ENCODE data around the gene TLX2. TPM values are rescaled to one million over a fixed set of nuclear protein-coding genes. Genes with fewer than 3 reads are reported as not detected.

Gene TLX2
- total RNA-seq, 3 donors from 2014 or later (not counting 1 experiment from before 2014, with no cell fraction given), result 0.23 to 0.45 TPM; not detected in 1

DNA sequence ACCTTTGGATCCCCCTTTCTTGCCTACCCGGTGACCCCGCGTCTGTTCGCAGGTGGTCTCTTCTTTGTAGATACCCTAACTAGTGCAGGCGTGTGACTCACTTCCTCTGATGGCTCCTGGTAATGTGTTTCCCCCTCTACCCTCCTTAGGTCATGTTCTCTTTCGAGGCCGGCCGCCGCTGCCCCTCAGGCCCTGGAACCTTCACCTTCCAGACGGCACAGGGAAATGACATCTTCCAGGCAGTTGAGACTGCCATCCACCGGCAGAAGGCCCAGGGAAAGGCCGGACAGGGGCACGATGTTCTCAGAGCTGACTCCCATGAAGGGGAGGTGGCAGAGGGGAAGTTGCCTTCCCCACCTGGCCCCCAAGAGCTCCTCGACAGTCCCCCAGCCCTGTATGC, 41.9 kb downstream of the TLX2 start:
- H3K27me3 ChIP-seq (ENCODE audit: control insufficient read depth, insufficient read depth, low read length), result no peaks in the 10 kb centered on the region
- intact Hi-C loops (cut with micrococcal nuclease), result no loop called here
- peaks cover 7 to 15% of the 10 kb centered on the region in 2 donors for H3K27me3 Mint-ChIP-seq (ENCODE audit: low read depth in 2 of 2)
- no peak overlapping the region for H3K4me3 ChIP-seq (ENCODE audit: low read length)
- H3K36me3 Mint-ChIP-seq, result no peaks in the 10 kb centered on the region
- H3K27ac ChIP-seq (ENCODE audit: low read length), result peak overlapping the region; percentile 66
- H3K36me3 ChIP-seq (ENCODE audit: control insufficient read depth, insufficient read depth, low read length), result peaks cover 6% of the 10 kb centered on the region
- peak overlapping the region; percentile 48 to 89 for H3K27ac Mint-ChIP-seq
- no peaks in the 10 kb centered on the region for H3K9me3 ChIP-seq (ENCODE audit: control insufficient read depth, insufficient read depth, low read length)
- H3K4me1 Mint-ChIP-seq, result peaks cover 15 to 42% of the 10 kb centered on the region in 2 donors
- ATAC-seq, result no peak
- H3K4me1 ChIP-seq (ENCODE audit: control insufficient read depth, insufficient read depth, low read length), result peaks cover 24% of the 10 kb centered on the region
- DNase-seq, result no peak
- TF ChIP-seq CTCF (IDR thresholded peaks at IDR 0.05), result no peak
- WGBS (ENCODE audit: insufficient coverage), result 88% methylated on average over 14 of the region's 14 CpGs
- H3K4me3 Mint-ChIP-seq, result peak overlapping the region; percentile 92
- no peaks in the 10 kb centered on the region for H3K9me3 Mint-ChIP-seq

GRCh38 chr2:74556831-74557370, 42.7 kb downstream of the TLX2 start:
- no peak overlapping the region for H3K4me3 ChIP-seq (ENCODE audit: low read length)
- H3K36me3 ChIP-seq (ENCODE audit: control insufficient read depth, insufficient read depth, low read length), result peaks cover 6% of the 10 kb centered on the region
- Mint-ChIP-seq H3K27me3 (ENCODE audit: low read depth in 2 of 2) (peaks cover 5 to 7% of the 10 kb centered on the region in 2 donors), H3K4me1 (peaks cover 15 to 46% of the 10 kb centered on the region in 2 donors), H3K27ac (peak overlapping the region; percentile 48 to 89), H3K9me3 (no peaks in the 10 kb centered on the region), H3K36me3 (no peaks in the 10 kb centered on the region), H3K4me3 (no peak overlapping the region)
- 91% methylated on average over 5 of the region's 6 CpGs for WGBS (ENCODE audit: insufficient coverage)
- peaks cover 24% of the 10 kb centered on the region for H3K4me1 ChIP-seq (ENCODE audit: control insufficient read depth, insufficient read depth, low read length)
- intact Hi-C loops (cut with micrococcal nuclease), result no loop called here
- H3K27me3 ChIP-seq (ENCODE audit: control insufficient read depth, insufficient read depth, low read length), result no peaks in the 10 kb centered on the region
- no peak overlapping the region for H3K27ac ChIP-seq (ENCODE audit: low read length)
- TF ChIP-seq CTCF (IDR thresholded peaks at IDR 0.05), result no peak
- DNase-seq, result no peak
- H3K9me3 ChIP-seq (ENCODE audit: control insufficient read depth, insufficient read depth, low read length), result no peaks in the 10 kb centered on the region
- no peak for ATAC-seq

DNA sequence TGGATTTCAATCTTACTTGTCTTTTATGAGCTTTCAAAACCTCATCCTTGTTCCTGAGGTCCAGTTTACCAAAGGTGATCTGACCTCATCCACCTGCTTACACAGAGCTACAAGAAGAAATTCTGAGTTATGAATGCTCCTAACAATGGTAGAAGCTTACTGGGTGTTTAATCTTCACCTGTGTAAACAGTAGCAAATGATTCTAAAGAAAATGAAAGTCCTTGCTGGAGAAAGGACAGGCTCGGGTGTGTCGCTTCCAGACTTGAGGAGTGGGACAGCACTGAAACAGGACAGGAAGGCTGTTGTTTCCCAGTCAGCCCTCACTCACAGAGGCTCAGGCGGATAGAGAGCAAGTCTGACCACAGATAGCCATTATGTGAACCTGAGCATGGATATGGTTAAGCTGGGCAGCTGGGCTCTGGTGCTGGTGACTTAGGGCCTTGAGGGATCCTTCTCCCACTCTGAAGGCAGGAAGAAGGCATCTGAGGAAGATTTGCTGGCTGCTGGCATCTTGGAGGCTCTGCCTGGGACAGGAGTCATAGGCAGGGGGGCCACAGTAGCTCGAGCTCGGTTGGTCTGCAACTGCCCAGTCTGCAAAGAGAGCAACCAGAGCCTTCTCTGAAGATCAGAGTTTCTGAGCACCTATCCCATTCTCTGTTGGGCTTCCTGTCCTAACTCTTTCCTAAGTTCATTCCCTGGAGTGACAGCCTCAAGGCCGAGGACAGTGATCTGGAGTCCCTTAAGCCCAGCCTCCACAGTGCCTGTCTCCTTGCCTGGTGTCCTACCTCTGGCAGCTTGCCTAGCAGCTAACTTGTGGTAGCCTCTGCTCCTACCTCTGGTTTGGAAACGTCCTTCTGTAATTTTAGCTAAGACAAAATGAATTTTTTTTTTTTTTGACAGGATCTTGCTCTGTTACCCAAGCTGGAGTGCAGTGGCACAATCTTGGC, 44.3 kb downstream of the TLX2 start:
- intact Hi-C loops (cut with micrococcal nuclease), result no loop called here
- Histone ChIP-seq H3K27me3 (ENCODE audit: control insufficient read depth, insufficient read depth, low read length) (no peaks in the 10 kb centered on the region), H3K4me3 (ENCODE audit: low read length) (no peak overlapping the region), H3K36me3 (ENCODE audit: control insufficient read depth, insufficient read depth, low read length) (peaks cover 6% of the 10 kb centered on the region), H3K9me3 (ENCODE audit: control insufficient read depth, insufficient read depth, low read length) (no peaks in the 10 kb centered on the region), H3K27ac (ENCODE audit: low read length) (no peak overlapping the region), H3K4me1 (ENCODE audit: control insufficient read depth, insufficient read depth, low read length) (peaks cover 21% of the 10 kb centered on the region)
- H3K4me1 Mint-ChIP-seq, result peaks cover 15 to 39% of the 10 kb centered on the region in 2 donors
- TF ChIP-seq CTCF (IDR thresholded peaks at IDR 0.05), result no peak
- no peaks in the 10 kb centered on the region for H3K36me3 Mint-ChIP-seq
- 84% methylated on average over 7 of the region's 7 CpGs for WGBS (ENCODE audit: insufficient coverage)
- H3K27ac Mint-ChIP-seq, result peak overlapping the region in 1 of 2 donors; percentile 18
- ATAC-seq, result no peak
- no peak for DNase-seq
- H3K27me3 Mint-ChIP-seq (ENCODE audit: low read depth in 2 of 2), result peaks cover 11 to 18% of the 10 kb centered on the region in 2 donors
- no peaks in the 10 kb centered on the region for H3K9me3 Mint-ChIP-seq
- no peak overlapping the region for H3K4me3 Mint-ChIP-seq
